Ovary (tissue), 9 donors: Measurements from ENCODE around the gene TSEN15. TPM values are rescaled to one million over a fixed set of nuclear protein-coding genes. Genes with fewer than 3 reads are reported as not detected.

Experiments used
- DNase-seq, 5 donors: peaks; one replicate each; pipeline ENCODE4 v3.0.0-alpha.2; 2019 to 2020
- H3K27ac ChIP-seq, 2 donors: fragments of 200-600 bp; one replicate each; pipeline versions ENCODE4 v1.5.1 to v1.8.0; 2019 to 2022
- H3K27me3 ChIP-seq: fragments of 200-600 bp; one replicate; pipeline ENCODE4 v1.8.0; 2022
- H3K36me3 ChIP-seq: fragments of 200-600 bp; sonication (generic); one replicate; pipeline ENCODE4 v1.5.1; 2019
- H3K4me1 ChIP-seq: one replicate; pipeline ENCODE4 v1.8.1; 2013; ENCODE audit warnings: mild to moderate bottlenecking, moderate library complexity; ENCODE audit not compliant: insufficient read depth
- H3K4me3 ChIP-seq: fragments of 200-600 bp; sonication (generic); one replicate; pipeline ENCODE4 v1.5.1; 2017
- H3K9me3 ChIP-seq, 2 donors: fragments of 200-600 bp in 1 of 2; sonication (generic) in 1 of 2; one replicate each; pipeline versions ENCODE4 v1.5.1 to v1.8.1; 2013 to 2019; ENCODE audit warnings: mild to moderate bottlenecking in 1 of 2, moderate library complexity in 1 of 2
- CTCF ChIP-seq, 3 donors: fragments of 450-650 bp in 2 of 3; fragments of 200-600 bp in 1 of 3; IDR thresholded peaks; one replicate each; pipeline versions ENCODE4 v1.5.1 to v1.8.0; 2016 to 2022; ENCODE audit warnings: antibody characterized with exemption in 3 of 3, mild to moderate bottlenecking in 1 of 3
- EP300 ChIP-seq: sonication (generic); formaldehyde crosslinking; IDR thresholded peaks from one replicate; pipeline ENCODE4 v1.6.1; 2017; ENCODE audit warnings: antibody characterized with exemption
- POLR2A ChIP-seq: fragments of 450-650 bp; IDR thresholded peaks from one replicate; pipeline ENCODE4 v1.6.1; 2017; ENCODE audit warnings: antibody characterized with exemption, mild to moderate bottlenecking, moderate library complexity
- WGBS, 3 donors: extraction: QIAGEN DNeasy Blood & Tissue Kit in 1 of 3; methylation state at CpG; one replicate each; pipeline versions ENCODE4 v1.1.5 to v1.1.7; 2013 to 2017; 5-methylcytosine and 5-hydroxymethylcytosine counted together
- intact Hi-C, 4 donors: fragments of 100-400 bp; cut with DNase I; formaldehyde crosslinking; loops; one replicate each; pipeline versions ENCODE4 v1.11.0 to v1.15.1; 2022 to 2023
- polyA plus RNA-seq, 2 donors: library from polyadenylated mRNA; stranded (reverse); fragments of 200-250 nt in 1 of 2; fragments of 350-450 nt in 1 of 2; fragmentation: Illumina TruSeq in 1 of 2; extraction: RNeasy Lipid Tissue Mini Kit (QIAGEN cat#74804) in 1 of 2; gene quantifications; one replicate each; pipeline ENCODE4 v1.2.3, GENCODE V29; 2013 to 2014
- total RNA-seq, 7 donors: library from RNA; depleted of rRNA in 2 of 7; stranded (reverse); fragments of >200 nt in 2 of 7; fragmentation: NEBNext Ultra II Directional in 3 of 7; extraction: Animal tissue kit (Norgen Biotek cat#: 25700) in 3 of 7; gene quantifications; one replicate each; pipeline versions ENCODE4 v1.1.0 to v1.2.4, GENCODE V29; 2016 to 2023
- donor health status: DM: no; HTN: no; CAD: no; lungs with moderate emphysema.
- donor health status: DM: no; HTN: no; CAD: no.
- donor health status: Bipolar disorder and iron deficiency.
- donor health status: DM: yes; HTN: yes; CAD: no.
- donor health status: DM: no; HTN: no; CAD: no.
- donor health status: DM: yes; HTN: yes; CAD: no.

TSEN15 gene
- total and polyA plus RNA-seq, 9 donors, result 12.7 to 54.1 (median 18.2) TPM

DNA sequence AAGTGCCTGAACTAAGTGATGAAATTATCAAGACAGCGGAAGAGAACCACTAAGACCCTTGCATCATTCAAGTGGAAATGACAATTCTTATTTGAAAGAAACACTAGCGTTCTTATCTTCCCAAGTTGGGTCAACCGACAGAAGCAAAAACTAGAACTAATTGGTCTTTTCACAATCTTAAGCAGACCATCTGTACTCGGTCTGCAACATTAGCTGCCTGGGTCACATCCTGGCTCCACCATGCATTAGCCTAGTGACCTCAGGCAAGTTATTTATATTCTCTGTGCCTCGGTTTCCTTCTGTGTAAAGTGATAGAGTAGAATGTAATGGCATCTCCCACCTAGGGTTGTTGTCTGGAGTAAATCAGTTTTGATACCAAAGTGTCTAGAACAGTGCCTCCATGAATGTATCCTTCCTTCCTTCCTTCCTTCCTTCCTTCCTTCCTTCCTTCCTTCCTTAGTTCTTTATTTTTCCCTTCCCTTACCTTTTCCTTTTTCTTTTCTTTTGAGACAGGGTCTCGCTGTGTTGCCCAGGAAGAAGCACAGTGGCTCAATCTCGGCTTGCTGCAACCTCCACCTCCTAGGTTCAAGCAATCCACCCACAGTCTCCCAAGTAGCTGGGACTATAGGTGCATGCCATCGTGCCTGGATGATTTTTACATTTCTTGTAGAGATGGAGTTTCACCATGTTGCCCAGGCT lies 20.0 kb upstream of the TSEN15 start:
- no peak overlapping the region for H3K27ac ChIP-seq
- intact Hi-C loops, result no loop called here
- H3K36me3 ChIP-seq, result no peaks in the 10 kb centered on the region
- no peaks in the 10 kb centered on the region for H3K9me3 ChIP-seq
- H3K4me1 ChIP-seq, result peaks cover 4% of the 10 kb centered on the region
- no peaks in the 10 kb centered on the region for H3K27me3 ChIP-seq
- H3K4me3 ChIP-seq, result no peak overlapping the region
- DNase-seq, result no peak
- 90 to 94% (median 92%) methylated on average over 8 of the region's 8 CpGs for WGBS, 3 donors
- TF ChIP-seq POLR2A (no peak), EP300 (no peak), CTCF (IDR thresholded peaks at IDR 0.05) (no peak)

- 75 to 87% (median 86%) methylated on average over 2 of the region's 2 CpGs for WGBS, 3 donors
- no peak overlapping the region for H3K4me3 ChIP-seq
- no peak for DNase-seq
- H3K27me3 ChIP-seq, result no peaks in the 10 kb centered on the region
- TF ChIP-seq CTCF (IDR thresholded peaks at IDR 0.05) (no peak), EP300 (no peak), POLR2A (no peak)
- peaks cover 6% of the 10 kb centered on the region for H3K4me1 ChIP-seq
- intact Hi-C loops, result no loop called here
- H3K27ac ChIP-seq, result no peak overlapping the region
- H3K36me3 ChIP-seq, result no peaks in the 10 kb centered on the region
- H3K9me3 ChIP-seq, result no peaks in the 10 kb centered on the region
Measured at GRCh38 chr1:184032306-184032929, 19.1 kb upstream of the TSEN15 start.

GRCh38 chr1:184032930-184033418 lies 18.6 kb upstream of the TSEN15 start:
- DNase-seq, result no peak
- no peak for TF ChIP-seq CTCF (IDR thresholded peaks at IDR 0.05)
- TF ChIP-seq EP300, result no peak
- TF ChIP-seq POLR2A, result no peak
- H3K4me3 ChIP-seq, result no peak overlapping the region
- H3K4me1 ChIP-seq, result peaks cover 8% of the 10 kb centered on the region
- no peaks in the 10 kb centered on the region for H3K9me3 ChIP-seq
- H3K27me3 ChIP-seq, result no peaks in the 10 kb centered on the region
- 67 to 83% (median 69%) methylated on average over 3 of the region's 3 CpGs for WGBS, 3 donors
- no peaks in the 10 kb centered on the region for H3K36me3 ChIP-seq
- intact Hi-C loops, result no loop called here
- no peak overlapping the region for H3K27ac ChIP-seq

GRCh38 chr1:184033711-184034167 lies 17.8 kb upstream of the TSEN15 start:
- no peak for DNase-seq
- H3K4me1 ChIP-seq, result peaks cover 8% of the 10 kb centered on the region
- no peaks in the 10 kb centered on the region for H3K9me3 ChIP-seq
- 69 to 79% (median 70%) methylated on average over 2 of the region's 2 CpGs for WGBS, 3 donors
- no peak overlapping the region for H3K4me3 ChIP-seq
- no peak overlapping the region for H3K27ac ChIP-seq
- TF ChIP-seq EP300 (no peak), POLR2A (no peak), CTCF (IDR thresholded peaks at IDR 0.05) (no peak)
- no peaks in the 10 kb centered on the region for H3K27me3 ChIP-seq
- no peaks in the 10 kb centered on the region for H3K36me3 ChIP-seq
- intact Hi-C loops, result no loop called here
